HG02870 (cell line): ENCODE data around the gene UQCR10.
"Not testable (repeated sequence)": the region's sequence is repeated elsewhere in the genome, so short reads cannot be mapped to it uniquely, and the experiment has no call there.

Source experiments
- ATAC-seq: cut with Tn5 transposase; IDR thresholded peaks from one replicate; pipeline ENCODE4 v1.9.1; 2021; ENCODE audit warnings: mild to moderate bottlenecking, moderate library complexity; ENCODE audit not compliant: unreplicated experiment

Gene UQCR10

DNA sequence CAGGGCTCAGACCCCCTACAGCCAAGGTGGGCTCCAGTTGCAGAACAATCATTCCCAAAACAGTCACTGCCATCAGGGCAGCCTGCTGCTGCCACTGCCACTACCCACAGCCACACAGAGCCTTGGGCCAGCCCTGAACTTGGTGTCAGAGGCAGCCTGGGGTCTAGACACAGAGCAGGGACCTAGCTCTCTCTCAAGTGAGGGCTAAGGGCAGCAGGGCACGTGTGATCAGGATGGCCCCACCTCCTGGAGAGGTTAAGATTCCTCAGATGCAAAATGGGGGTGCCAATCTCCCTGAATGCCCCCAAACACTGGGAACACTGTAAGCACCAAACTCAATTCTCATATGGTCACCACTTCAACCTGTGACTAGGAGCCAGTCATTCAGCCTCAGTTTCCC is 31.8 kb upstream of the UQCR10 start:
- no peak for ATAC-seq

DNA sequence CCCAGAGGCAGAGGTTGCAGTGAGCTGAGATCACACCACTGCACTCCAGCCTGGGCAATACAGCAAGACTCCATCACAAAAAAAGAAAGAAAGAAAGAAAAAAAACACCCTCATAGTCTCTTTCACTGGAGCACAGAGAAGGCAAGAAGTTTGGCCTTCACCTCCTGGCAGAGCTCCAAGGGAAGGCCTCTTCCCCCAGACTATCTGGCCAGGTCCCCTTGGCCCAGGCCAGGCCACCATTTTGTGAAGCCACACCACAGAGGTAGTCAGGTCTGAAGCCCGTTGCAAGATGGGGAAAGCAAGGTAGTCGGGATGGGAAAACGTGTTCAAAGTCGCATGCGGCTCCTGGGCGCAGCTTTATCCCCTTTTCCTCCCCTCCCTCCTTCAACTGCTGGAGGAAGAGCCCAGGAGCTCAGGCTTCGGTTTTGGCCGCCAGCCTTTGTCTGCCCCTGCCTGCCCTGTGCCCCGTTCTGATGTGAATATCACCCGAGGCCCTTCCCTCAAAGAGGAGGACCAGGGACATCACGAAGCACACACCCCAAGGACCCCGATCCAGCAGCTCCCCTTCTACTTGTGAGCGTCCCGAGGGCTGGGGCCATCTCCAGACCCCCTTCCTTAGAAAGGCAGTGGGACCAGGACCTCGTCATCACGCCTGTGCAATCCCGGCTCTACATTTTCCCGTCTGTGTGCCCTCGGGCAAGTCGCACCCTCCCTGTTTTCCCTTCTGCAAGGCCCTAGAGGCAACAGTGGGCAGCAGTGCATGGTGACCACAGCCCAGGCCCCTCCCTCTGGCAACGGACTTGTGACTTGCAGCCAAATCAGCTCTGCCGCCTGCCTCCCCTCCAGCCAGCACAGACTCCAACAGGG is 29.7 kb upstream of the UQCR10 start:
- no peak for ATAC-seq

DNA sequence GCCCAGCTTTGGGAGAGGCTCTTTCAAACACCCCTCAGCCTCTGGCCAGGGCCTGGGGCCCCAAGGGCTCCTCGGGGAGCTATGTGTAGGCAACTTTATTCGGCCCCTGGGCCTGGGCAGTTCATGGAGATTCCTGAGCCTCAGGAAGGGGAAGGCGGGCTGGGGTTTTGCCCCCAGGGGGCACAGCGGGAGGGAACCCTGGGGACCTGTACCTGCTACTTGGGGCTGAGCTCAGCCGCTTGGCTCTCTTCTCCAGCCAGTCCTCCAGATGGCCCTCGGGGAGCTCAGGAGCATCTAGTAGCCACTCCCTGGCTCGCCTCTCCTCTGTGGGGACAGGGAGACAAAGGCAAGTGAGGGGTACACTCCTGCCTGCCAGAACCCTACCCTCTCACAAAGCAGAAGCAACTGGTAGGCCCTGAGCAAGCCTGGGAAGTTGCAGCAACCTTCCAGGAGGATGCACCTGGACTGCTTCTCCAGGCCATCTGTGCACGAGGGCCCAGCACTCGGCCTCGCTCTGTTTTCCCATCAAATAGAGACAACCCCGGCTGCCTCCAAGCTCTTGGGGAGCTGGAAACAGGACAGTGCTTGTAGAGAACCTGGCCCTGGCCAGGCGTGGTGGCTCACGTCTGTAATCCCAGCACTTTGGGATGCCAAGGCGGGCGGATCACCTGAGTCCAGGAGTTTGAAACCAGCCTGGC is 28.9 kb upstream of the UQCR10 start:
- no peak for ATAC-seq

DNA sequence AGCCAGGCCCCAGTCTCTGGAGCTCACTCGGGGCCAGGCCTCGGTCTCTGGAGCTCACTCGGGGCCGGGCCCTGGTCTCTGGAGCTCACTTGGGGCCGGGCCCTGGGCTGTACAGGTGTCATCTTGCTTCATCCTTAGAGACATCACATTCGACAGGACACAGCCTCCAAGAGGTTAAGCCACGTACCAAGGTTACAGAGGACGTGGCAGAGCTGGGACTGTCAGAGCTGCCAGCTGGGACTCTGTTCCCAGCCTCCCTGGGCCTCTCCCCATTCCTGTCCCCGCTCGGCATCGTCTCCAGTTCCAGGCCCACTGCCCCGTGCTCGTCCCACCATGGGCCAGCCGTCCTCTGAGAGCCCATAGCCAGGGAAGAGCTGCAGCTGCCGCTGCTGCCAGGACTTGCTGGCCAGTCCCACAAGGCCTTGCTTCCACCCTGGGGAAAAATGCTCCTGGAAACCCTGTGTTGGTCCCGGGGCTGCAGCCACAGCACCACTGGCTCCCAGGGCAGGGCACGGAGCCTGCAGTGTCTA is 27.8 kb upstream of the UQCR10 start:
- no peak for ATAC-seq

DNA sequence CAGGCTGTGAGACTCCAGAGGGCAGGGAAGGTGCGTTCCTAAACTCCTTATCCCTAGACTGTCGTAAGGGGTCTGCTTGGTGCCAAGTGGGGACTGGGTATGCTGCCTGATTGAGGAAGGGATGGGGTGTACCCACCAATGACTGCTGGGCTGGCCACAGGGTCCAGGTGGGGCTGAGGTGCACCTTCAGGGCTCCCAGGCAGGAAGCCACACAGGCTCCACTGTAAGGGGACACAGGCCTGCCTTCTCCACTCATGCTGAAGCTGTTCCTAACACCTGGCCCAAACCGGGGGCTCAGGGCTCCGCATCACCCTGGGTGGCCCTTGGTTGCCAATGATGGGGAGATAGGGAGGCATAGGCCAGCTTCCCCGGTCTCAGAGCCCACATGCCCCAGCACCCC is 27.0 kb upstream of the UQCR10 start:
- no peak for ATAC-seq

DNA sequence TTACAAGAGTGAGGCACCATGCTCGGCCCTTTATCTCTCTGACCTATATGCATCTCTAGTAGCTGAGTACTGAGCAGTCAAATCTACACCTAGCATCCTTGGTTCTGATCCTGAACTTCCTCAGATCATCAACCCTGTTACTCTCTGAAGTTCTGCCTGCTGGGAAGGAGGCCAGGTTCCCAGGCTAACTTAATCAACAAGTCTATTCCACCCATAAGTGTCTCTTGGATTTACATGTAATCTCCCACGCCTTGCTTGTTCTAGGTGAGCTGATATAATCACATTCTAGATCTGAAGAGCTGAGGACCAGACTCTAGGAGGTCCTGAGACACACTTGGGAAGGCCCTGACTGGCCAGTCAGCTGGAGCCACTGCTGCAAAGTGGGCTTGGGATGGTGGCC is 25.2 kb upstream of the UQCR10 start:
- no peak for ATAC-seq

DNA sequence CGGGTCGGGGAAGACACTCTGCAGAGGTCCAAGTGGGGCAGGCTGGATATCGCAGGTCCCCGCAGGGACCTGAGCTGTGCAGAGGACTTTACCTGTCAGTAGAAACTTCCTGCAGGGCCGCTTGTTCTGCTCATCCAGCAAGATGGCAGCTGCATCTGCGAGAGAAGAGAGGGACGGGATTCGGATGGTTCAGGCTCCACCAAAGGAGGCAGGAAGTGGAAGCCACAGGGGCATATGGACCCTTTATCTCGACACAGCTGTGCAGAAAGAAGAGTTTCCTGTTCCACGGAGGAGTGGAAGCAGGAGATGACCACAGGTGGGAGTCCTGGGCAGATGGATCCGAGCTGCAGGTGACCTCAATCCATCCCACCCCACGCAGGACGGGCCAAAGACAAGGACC is 24.8 kb upstream of the UQCR10 start:
- no peak for ATAC-seq

DNA sequence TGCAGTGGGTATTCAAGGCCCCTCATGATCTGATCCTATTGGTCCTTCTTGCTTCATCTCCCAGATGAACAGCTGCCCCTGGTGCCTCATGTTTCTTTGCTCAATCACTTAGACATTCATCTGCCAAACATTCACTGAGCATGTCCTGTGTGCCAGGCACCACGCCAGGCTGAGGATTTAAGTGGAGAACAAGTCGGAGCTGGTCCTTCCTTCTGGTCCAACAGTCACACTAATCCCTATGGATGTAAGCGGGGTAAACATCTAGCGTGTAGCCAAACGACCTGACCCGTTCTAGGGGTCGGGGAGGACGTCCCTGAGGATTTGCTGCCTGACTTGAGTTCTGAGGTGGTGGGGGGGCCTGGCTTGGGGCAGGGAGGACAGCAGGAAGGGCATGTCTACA is 22.3 kb upstream of the UQCR10 start:
- no peak for ATAC-seq

DNA sequence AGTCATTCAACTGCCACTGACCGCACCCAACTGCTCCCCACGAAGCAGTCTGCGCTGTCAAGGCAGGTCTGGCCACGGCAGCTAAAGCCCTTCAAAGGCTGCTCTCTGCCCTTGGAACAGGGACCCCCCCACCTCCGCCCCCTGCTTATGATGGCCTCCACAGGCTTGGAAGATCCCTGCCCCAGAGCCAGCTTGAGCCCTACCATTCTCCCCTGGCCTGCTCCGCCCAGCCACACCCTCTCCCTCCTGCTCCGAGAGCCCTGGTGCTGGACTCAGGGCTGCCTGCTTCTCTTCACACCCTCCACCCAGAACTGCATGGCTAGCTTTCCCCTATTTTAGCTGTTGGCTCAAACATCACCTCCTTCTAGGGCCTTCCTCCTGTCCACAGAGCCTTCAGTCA is 19.3 kb upstream of the UQCR10 start:
- no peak for ATAC-seq

DNA sequence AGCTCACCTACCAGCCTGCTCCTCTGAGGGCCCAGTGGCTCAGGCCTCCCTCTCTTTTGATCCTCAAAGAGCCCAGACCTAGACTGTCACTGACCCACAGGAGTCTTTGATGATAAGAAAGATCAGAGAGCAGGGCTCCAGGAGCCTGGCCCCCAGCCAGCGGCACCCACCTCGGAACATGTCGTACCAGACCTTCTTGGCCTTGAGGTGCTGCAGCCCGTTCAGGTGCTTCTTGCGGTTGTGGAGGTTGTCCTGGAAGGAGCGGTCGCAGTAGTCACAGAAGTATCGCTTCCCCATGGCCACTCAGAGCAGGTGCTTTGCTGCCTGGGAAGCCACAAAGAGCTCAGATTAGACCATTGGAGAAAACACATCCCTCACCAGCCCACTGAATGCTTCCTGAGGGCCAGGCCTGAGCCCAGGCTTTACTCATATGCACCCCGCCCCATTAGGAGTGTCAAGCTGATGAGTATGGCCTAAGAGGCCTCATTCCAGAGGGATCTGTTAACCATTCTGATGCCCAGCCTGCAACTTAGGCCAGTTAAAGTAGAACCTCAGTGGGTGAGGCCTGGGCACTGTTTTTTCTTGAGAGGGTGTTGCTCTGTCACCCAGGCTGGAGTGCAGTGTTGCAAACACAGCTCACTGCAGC is 18.8 kb upstream of the UQCR10 start:
- ATAC-seq: no peak

DNA sequence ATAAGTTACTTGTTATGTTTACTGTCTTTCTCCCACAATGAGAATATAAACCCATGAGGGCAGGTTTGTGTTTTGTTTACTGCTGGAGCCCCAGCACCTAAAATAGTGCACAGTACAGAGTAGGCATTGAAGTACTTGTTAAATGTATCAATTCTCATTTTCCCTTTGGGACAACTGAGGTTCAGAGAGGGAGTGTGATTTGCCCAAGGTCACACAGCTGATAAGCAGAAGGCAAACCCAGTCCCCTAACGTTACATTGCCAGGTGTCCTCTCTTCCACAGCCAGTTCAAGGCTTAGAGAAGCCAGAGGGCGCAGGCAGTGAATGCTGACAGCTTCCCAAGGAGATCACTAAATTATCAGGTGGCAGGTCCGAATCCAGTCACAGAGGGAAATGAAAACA is 17.1 kb upstream of the UQCR10 start:
- no peak for ATAC-seq

DNA sequence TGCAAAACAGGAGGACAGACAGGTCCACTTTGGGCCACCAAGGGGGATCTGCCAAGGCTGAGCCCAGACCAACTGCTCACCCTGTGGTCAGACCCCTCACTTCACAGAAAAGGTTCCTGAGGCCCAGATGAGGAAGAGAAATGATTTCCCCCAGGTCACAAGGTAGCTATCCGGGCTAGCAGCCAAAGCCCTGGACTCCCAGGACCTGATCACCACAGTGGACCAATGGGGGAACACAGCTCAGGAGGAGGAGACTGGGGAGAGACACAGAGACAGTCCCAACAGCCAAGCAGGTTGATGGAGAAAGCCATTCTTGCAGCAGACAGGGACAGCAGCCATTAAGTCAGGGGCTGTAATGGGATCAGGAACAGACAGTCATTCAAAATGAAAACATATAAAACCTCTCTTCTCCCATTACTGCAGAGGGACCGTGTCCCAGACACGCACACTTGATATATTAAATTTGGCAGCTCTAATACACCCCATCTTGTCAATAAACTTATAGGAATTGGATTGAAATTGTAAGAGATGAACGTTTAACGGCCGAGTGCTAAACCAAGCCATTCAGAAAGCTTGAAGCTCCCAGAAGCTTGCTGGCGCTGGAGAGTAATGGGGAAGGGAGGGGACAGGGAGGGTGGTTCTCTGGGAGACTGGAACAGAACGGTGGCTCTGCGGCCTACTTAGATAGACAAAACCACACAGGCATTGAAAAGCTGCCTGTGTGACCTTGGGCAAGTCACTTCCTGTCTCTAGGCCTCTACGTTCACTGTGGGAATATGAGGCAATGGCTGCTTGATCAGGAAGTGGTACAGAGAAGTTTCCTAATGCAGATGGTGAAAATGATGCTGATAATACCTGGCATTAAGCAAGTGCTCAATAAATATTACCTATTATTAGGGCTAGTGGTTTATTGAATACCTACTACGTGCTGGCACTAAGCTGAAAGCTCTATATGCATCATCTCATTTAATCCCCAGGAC is 16.3 kb upstream of the UQCR10 start:
- ATAC-seq: no peak

DNA sequence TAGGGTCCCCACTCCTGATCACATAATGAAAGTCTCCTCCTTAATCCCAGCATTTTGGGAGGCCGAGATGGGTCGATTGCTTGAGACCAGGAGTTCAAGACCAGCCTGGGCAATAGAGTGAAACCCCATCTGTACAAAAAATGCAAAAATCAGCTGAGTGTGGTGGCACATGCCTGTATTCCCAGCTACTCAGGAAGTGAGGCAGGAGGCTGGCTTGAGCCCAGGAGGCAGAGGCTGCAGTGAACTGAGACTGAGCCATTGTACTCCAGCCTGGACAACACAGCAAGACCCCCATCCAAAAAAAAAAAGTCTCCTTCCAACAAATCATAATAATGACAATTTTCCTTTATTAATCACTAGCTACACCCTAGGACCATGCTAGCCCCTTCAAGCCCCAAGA is 15.5 kb upstream of the UQCR10 start:
- ATAC-seq: no peak

DNA sequence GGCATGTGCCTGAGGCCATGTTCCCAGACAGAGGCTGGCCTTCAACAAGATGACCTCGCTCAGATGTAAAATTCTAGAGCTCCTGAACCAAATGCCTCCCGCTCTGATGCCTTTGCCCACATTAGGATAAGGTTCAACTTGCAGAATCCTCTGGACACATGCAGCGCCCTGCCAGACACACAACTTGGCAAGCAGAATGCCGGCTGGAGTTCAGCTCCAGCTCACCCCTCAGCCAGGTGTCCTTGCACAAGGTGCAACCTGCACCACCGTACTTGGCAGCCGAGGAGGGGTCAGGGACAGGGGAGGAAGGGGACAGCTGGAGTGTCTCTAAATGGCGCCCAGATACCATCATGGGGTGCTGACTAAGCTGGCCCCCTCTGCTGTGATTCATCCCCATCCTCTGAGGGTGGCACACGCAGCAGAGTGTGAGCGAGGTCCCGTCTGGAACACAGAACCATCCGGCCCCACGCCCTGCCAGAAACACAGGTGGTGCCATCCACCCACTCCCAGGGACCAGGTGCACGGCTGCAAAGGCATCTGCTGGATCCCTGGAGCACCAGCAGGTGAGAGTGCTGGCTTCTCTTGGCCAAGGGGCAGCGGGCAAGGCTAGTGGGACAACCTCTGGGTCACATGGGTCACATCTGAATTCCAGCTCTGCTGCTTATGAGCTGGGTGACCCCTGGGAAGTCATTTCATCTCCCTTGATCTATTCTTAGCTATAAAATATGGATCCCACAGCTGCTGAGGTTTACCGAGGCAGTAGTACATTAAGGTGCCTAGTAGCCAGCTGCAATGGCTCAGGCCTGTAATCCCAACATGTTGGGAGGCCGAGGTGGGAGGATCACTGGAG is 13.1 kb upstream of the UQCR10 start:
- ATAC-seq: no peak

DNA sequence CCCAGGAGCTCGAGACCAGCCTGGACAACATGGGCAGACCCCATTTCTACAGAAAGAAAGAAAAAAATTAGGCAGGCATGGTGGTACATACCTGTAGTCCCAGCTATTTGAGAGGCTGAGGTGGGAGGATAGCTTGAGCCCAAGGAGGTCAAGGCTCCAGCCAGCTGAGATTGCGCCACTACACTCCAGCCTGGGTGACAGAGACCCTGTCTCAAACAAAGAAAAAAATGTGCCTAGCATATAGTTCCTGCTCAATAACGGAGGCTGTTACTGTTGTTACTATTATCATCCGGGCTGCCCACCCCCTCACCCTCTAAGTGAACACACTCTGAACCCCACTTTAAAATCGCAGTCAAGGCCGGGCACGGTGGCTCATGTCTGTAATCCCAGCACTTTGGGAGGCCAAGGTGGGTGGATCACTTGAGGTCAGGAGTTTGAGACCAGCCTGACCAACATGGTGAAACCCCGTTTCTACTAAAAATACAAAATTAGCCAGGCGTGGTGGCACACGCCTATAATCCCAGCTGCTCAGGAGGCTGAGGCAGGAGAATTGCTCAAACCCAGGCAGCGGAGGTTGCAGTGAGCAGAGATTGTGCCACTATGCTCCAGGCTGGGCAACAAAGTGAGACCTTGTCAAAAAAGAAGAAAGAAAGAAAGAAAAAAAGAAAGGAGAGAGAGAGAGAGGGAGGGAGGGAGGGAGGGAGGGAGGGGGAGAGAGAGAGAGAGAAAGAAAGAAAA is 12.3 kb upstream of the UQCR10 start:
- not testable (repeated sequence) for ATAC-seq

DNA sequence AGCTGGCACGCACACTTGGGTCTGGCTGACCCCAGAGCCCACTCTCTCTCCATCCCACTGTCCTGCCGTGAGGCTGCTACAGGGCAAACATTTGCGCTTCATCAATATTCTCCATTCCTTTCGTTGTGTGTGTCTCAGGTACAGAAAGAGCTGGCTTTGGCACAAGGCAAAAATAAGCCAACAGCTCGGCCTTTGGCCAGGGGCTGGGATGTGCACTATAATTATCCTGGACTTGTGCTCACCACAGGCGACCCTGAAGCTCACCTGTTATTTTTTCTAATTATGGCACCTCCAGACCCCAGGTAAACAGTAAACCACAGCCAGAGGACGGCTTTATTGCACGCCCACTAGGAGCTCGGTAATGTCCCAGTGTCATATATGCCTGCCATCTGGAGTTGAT is 11.3 kb upstream of the UQCR10 start:
- ATAC-seq: no peak

DNA sequence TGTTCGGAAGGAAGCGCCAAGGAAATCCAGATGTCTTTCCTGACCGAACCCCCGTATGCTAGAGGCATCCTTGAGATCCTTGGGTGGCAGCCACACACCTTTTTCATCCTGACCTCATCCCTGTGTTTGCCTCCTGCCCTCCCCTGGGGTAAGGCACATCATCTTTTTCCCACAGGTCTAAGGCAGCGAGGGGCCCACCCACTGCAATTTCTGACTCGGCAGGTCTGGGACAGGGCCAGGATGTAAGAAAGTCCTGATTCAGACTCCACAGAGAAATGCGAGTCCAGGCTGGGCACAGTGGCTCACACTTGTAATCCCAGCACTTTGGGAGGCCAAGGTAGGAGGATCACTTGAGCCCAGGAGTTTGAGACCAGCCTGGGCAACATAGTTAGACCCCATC is 10.8 kb upstream of the UQCR10 start:
- ATAC-seq: no peak

DNA sequence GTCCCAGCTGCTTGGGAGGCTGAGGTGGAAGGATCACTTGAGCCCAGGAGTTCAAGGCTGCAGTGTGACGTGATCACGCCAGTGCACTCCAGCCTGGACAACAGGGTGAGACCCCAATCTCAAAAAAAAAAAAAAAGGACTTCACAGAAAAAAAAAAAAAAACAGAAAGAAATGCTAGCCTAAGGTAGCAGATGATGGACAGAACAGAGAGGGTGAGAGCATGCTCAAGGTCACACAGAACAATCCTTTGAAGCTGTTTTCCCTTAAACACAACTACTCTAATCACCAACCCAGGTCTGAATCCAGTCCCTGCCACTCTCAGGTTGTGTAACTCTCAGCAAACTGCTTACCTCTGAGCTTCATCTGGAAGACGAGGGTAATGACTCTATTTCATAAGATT is 10.1 kb upstream of the UQCR10 start:
- no peak for ATAC-seq

DNA sequence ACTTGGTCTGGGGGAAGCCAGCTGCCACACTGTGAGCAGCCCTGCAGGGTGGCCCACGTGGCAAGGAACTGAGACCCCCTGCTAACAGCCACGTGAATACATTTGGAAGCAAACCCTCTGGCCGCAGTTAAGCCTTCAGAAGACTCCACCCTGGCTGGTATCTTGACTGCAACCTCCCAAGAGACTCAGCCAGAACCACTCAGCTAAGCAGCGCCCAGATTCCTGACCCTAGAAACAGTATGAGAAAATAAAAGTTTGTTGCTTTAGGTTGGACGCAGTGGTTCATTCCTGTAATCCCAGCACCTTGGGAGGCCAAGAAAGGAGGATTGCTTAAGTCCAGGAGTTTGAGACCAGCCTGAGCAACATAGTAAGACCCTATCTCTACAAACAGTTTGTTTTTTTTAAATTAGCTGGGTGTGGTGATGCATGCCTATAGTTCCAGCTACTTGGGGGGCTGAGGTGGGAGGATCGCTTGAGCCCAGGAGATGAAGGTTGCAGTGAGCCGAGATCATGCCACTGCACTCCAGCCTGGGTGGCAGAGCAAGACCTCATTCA is 9.0 kb upstream of the UQCR10 start:
- no peak for ATAC-seq
